Endothelial cell of umbilical vein (primary cell): Measurements from ENCODE around the gene TMEM154. TPM values are rescaled to one million over a fixed set of nuclear protein-coding genes. Genes with fewer than 3 reads are reported as not detected.

Source experiments
- BruUV-seq: library from RNA; stranded (reverse); fragments of 400-500 nt; replicated peaks from 2 replicates; lab custom pipeline; 2021; lab: Mats Ljungman, UMichigan
- CTCF ChIA-PET: fragments of 300-600, 350-600 bp; sonication (Branson Sonifier 250); formaldehyde crosslinking; loops from one replicate; lab custom pipeline; 2021; ENCODE audit warnings: antibody characterized with exemption, inconsistent platforms; lab: Charles Lee
- POLR2A ChIA-PET: fragments of 300-600, 350-600 bp; sonication (Branson Sonifier 250); formaldehyde crosslinking; loops from one replicate; lab custom pipeline; 2021; ENCODE audit warnings: antibody characterized with exemption, inconsistent platforms; lab: Charles Lee
- DNase-seq: peaks from one replicate; pipeline ENCODE4 v3.0.0-alpha.2; 2011; ENCODE audit warnings: low read depth, low spot score
- FAIRE-seq: peaks from 2 replicates; lab custom pipeline; 2011; peaks lifted over from hg19 to GRCh38; lab: Jason Lieb, UNC
- H2AFZ ChIP-seq: 2 replicates; pipeline ENCODE4 v1.6.0; 2012; ENCODE audit warnings: low read depth, low read length, control low read depth, inconsistent platforms
- H3K27ac ChIP-seq: 2 replicates; pipeline ENCODE4 v1.5.1; 2011; ENCODE audit warnings: low read depth, mild to moderate bottlenecking, control low read depth, low read length, moderate library complexity; ENCODE audit not compliant: insufficient read depth
- H3K27me3 ChIP-seq, 2 experiments: 2 replicates each; pipeline versions ENCODE4 v1.6.0 to v1.6.1; 2011; ENCODE audit warnings: low read length in 2 of 2, mixed read lengths in 1 of 2; ENCODE audit not compliant: control insufficient read depth in 2 of 2, insufficient read depth in 2 of 2
- H3K36me3 ChIP-seq, 2 experiments: 2 replicates in 1 of 2; 3 replicates in 1 of 2; pipeline ENCODE4 v1.5.1; 2011; ENCODE audit warnings: low read length in 2 of 2, mild to moderate bottlenecking in 1 of 2, moderate library complexity in 1 of 2; ENCODE audit not compliant: control insufficient read depth in 2 of 2, insufficient read depth in 2 of 2; ENCODE audit errors: extremely low read depth in 1 of 2
- H3K4me1 ChIP-seq: 3 replicates; pipeline ENCODE4 v1.5.1; 2011; ENCODE audit warnings: mild to moderate bottlenecking, low read length; ENCODE audit not compliant: control insufficient read depth, insufficient read depth; ENCODE audit errors: extremely low read depth
- H3K4me2 ChIP-seq: 2 replicates; pipeline ENCODE4 v1.6.1; 2011; ENCODE audit warnings: low read length, control low read depth, mixed read lengths; ENCODE audit not compliant: insufficient read depth
- H3K4me3 ChIP-seq, 3 experiments: fragments of 200-600 bp in 1 of 3; sonication (generic), shearing (Covaris generic) in 1 of 3; replicated peaks in 1 of 3; 2 replicates each; pipeline ENCODE4 v1.5.1; 2011 to 2016; ENCODE audit warnings: control low read depth in 3 of 3, low read length in 3 of 3, mild to moderate bottlenecking in 2 of 3, inconsistent platforms in 1 of 3, low read depth in 1 of 3, moderate library complexity in 1 of 3; ENCODE audit not compliant: insufficient read depth in 1 of 3
- H3K79me2 ChIP-seq: 2 replicates; pipeline ENCODE4 v1.6.0; 2012; ENCODE audit warnings: low read length, inconsistent platforms; ENCODE audit not compliant: control insufficient read depth, insufficient read depth
- H3K9ac ChIP-seq: replicated peaks from 2 replicates; pipeline ENCODE3; 2011; ENCODE audit warnings: low read length, control low read depth; ENCODE audit not compliant: insufficient read depth; ENCODE audit errors: extremely low read depth
- H3K9me1 ChIP-seq: replicated peaks from 3 replicates; pipeline ENCODE4 v1.6.0; 2011; ENCODE audit warnings: mild to moderate bottlenecking, low read length; ENCODE audit not compliant: control insufficient read depth, insufficient read depth; ENCODE audit errors: extremely low read depth
- H3K9me3 ChIP-seq: replicated peaks from 2 replicates; pipeline ENCODE4 v1.5.1; 2012; ENCODE audit warnings: low read length, inconsistent platforms; ENCODE audit not compliant: control insufficient read depth, insufficient read depth
- H4K20me1 ChIP-seq: replicated peaks from 2 replicates; pipeline ENCODE3; 2011; ENCODE audit warnings: mild to moderate bottlenecking, low read length; ENCODE audit not compliant: control insufficient read depth, insufficient read depth; ENCODE audit errors: extremely low read depth
- EZH2 ChIP-seq: IDR thresholded peaks from 2 replicates; pipeline ENCODE4 v1.6.1; 2012; ENCODE audit warnings: borderline replicate concordance, low read depth, mild to moderate bottlenecking, moderate library complexity, low read length, inconsistent platforms; ENCODE audit not compliant: severe bottlenecking
- FOS ChIP-seq: IDR thresholded peaks from 2 replicates; pipeline ENCODE4 v1.6.1; 2011; ENCODE audit warnings: mild to moderate bottlenecking, low read length, moderate library complexity, borderline replicate concordance; ENCODE audit not compliant: insufficient read depth
- GATA2 ChIP-seq: IDR thresholded peaks from 2 replicates; pipeline ENCODE4 v1.7.0; 2011; ENCODE audit warnings: low read depth, mild to moderate bottlenecking, moderate library complexity, mixed read lengths, low read length; ENCODE audit not compliant: insufficient read length, insufficient read depth
- JUN ChIP-seq: IDR thresholded peaks from 2 replicates; pipeline ENCODE4 v1.6.1; 2011; ENCODE audit warnings: borderline replicate concordance, low read depth; ENCODE audit not compliant: insufficient read length, insufficient read depth
- MYC ChIP-seq: IDR thresholded peaks from one replicate; pipeline ENCODE4 v1.6.1; 2011; ENCODE audit warnings: mild to moderate bottlenecking, low read depth, low read length
- POLR2A ChIP-seq: IDR thresholded peaks from 2 replicates; pipeline ENCODE4 v1.6.1; 2012; ENCODE audit warnings: low read depth, mild to moderate bottlenecking, control low read depth, low read length
- POLR2AphosphoS5 ChIP-seq: IDR thresholded peaks from 2 replicates; pipeline ENCODE4 v1.6.1; 2012; ENCODE audit warnings: low read depth, mild to moderate bottlenecking, control low read depth, low read length, moderate library complexity; ENCODE audit not compliant: insufficient read depth
- dilution Hi-C: fragments of 300-500 bp; cut with MboI; formaldehyde crosslinking; loops from one replicate; pipeline ENCODE4 v1.15.0; 2019; ENCODE audit warnings: low sequenced_read_pairs; ENCODE audit not compliant: extremely low pct_ligation_motif_present
- intact Hi-C: fragments of 100-400 bp; cut with micrococcal nuclease; formaldehyde crosslinking; loops from one replicate; pipeline ENCODE4 v1.10.0; 2022
- polyA plus RNA-seq, 4 experiments: library from polyadenylated mRNA; depleted of rRNA in 3 of 4; stranded (reverse) in 3 of 4; unstranded in 1 of 4; fragments of >200 nt; gene quantifications; 2 replicates each; pipeline versions ENCODE4 v1.2.1 to v1.2.3, GENCODE V29; 2011 to 2012; ENCODE audit warnings: missing spikeins in 1 of 4
- total RNA-seq: library from RNA; stranded (reverse); gene quantifications from 2 replicates; pipeline ENCODE4 v1.2.3, GENCODE V29; 2021
- TF ChIP-seq, protein P1 (sequence below): IDR thresholded peaks from 2 replicates; pipeline ENCODE4 v1.6.1; 2011; ENCODE audit not compliant: insufficient read depth, insufficient read length
- TF ChIP-seq, protein P2 (sequence below), 2 donors: IDR thresholded peaks; 1 replicate in 1 of 2; 2 replicates in 1 of 2; pipeline ENCODE4 v1.5.1; 2011; ENCODE audit warnings: low read length in 2 of 2, mild to moderate bottlenecking in 2 of 2, moderate library complexity in 2 of 2, control low read depth in 1 of 2, inconsistent platforms in 1 of 2, low read depth in 1 of 2; ENCODE audit not compliant: insufficient read depth in 1 of 2; ENCODE audit errors: extremely low read depth in 1 of 2

The TMEM154 gene
- total and polyA plus RNA-seq, 2 donors (not counting 3 experiments of a cell fraction or from before 2014, with no cell fraction given), result 5.4 to 50.0 TPM

DNA sequence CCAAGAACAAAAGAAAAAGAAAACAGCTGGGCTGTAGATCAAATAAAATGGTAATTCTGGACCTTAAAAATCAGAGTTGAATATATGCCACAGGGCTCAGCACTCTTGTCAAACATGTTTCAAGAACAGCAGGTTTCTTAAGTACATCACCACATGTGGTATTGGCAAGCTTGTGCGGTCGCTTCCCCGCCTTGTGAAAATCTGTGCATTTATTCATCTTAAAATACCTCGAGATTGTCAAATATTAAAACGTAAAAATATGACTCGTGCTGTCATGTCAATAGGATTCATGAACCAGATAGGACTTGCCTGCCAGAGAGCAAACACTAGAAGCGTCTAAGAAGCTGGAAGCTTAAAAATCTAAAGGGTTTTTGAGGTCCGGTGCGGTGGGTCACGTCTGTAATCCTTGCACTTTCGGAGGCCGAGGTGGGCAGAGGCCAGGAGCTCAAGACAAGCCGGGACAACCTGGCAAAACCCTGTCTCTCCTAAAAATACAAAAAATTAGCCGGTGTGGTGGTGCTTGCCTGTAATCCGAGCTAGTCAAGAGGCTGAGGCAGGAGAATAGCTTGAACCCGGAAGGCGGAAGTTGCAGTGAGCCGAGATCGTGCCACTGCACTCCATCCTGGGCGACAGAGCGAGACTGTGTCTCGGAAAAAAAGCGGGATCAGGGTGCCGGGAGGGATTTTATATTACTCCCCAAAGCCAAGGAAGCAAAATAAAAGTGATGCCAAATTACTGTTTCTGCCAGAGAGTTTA, 40.2 kb upstream of the TMEM154 start:
- intact Hi-C loops (no loop called here), dilution Hi-C loops (no loop called here)
- CTCF ChIA-PET, result interaction anchor here (1.3 kb wide), 1 partner anchor 15 kb away, joined by 3 read pairs; no protein-coding TSS in a partner anchor
- POLR2A ChIA-PET, result no interaction called here
- Histone ChIP-seq H3K27me3 (peaks cover 0 to 3% of the 10 kb centered on the region in 2 experiments), H3K27ac (no peak overlapping the region), H4K20me1 (no peaks in the 10 kb centered on the region), H3K4me3 (no peak overlapping the region), H3K4me2 (no peak overlapping the region), H3K79me2 (no peaks in the 10 kb centered on the region), H3K9me1 (no peaks in the 10 kb centered on the region), H2AFZ (no peak overlapping the region), H3K36me3 (no peaks in the 10 kb centered on the region), H3K4me1 (no peaks in the 10 kb centered on the region), H3K9me3 (no peaks in the 10 kb centered on the region), H3K9ac (no peak overlapping the region)
- no TSS peak for BruUV-seq
- DNase-seq (no peak), FAIRE-seq (no peak)
- TF ChIP-seq, protein P1, sequence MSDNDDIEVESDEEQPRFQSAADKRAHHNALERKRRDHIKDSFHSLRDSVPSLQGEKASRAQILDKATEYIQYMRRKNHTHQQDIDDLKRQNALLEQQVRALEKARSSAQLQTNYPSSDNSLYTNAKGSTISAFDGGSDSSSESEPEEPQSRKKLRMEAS, result no peak
- TF ChIP-seq MYC, result no peak
- no peak for TF ChIP-seq JUN
- TF ChIP-seq, protein P2, sequence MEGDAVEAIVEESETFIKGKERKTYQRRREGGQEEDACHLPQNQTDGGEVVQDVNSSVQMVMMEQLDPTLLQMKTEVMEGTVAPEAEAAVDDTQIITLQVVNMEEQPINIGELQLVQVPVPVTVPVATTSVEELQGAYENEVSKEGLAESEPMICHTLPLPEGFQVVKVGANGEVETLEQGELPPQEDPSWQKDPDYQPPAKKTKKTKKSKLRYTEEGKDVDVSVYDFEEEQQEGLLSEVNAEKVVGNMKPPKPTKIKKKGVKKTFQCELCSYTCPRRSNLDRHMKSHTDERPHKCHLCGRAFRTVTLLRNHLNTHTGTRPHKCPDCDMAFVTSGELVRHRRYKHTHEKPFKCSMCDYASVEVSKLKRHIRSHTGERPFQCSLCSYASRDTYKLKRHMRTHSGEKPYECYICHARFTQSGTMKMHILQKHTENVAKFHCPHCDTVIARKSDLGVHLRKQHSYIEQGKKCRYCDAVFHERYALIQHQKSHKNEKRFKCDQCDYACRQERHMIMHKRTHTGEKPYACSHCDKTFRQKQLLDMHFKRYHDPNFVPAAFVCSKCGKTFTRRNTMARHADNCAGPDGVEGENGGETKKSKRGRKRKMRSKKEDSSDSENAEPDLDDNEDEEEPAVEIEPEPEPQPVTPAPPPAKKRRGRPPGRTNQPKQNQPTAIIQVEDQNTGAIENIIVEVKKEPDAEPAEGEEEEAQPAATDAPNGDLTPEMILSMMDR (IDR thresholded peaks at IDR 0.05; ENCODE audit: extremely low read depth in 1 of 2, insufficient read depth in 1 of 2, low read depth in 1 of 2, low read length in 2 of 2), result no peak
- TF ChIP-seq FOS, result no peak
- no peak for TF ChIP-seq EZH2
- TF ChIP-seq GATA2, result no peak
- no peak for TF ChIP-seq POLR2AphosphoS5
- TF ChIP-seq POLR2A, result no peak
